Measurements from ENCODE around the gene KANSL2. TPM values are rescaled to one million over a fixed set of nuclear protein-coding genes. Genes with fewer than 3 reads are reported as not detected.

The KANSL2 gene
- total and polyA plus RNA-seq, 9 of the 15 experiments (the other 6 are each of a cell fraction or from before 2014, with no cell fraction given), result 41.1 to 89.8 (median 55.4) TPM

GRCh38 chr12:48681710-48682532 is at the start of gene KANSL2 (continued):
- no peak for TF ChIP-seq ILF3 (IDR thresholded peaks at IDR 0.05; ENCODE audit: borderline replicate concordance)
- no peak for TF ChIP-seq ZEB2 (IDR thresholded peaks at IDR 0.05)
- TF ChIP-seq ZNF79 (CRISPR knock-in tag; IDR thresholded peaks at IDR 0.05; ENCODE audit: low read depth), result no peak
- TF ChIP-seq ZNF253 (CRISPR knock-in tag; conservative IDR thresholded peaks at IDR 0.05), result no peak
- peak; percentile 52; the same call in 1 of the 2 replicates for TF ChIP-seq ZNF583 (CRISPR knock-in tag; IDR thresholded peaks at IDR 0.05)
- TF ChIP-seq PTBP1 (IDR thresholded peaks at IDR 0.05; ENCODE audit: low read depth, low read length), result no peak
- peak; percentile 94 for TF ChIP-seq CHD1 (IDR thresholded peaks at IDR 0.05; ENCODE audit: low read length)
- TF ChIP-seq KLF1 (tag; IDR thresholded peaks at IDR 0.05), result peak; percentile 66
- TF ChIP-seq EHMT2 (IDR thresholded peaks at IDR 0.05), result no peak
- no peak for TF ChIP-seq CBX2 (IDR thresholded peaks at IDR 0.05; ENCODE audit: insufficient read depth, low read length, poor library complexity, severe bottlenecking)
- TF ChIP-seq WHSC1 (IDR thresholded peaks at IDR 0.05; ENCODE audit: low read length), result no peak
- TF ChIP-seq ZNF507 (tag; conservative IDR thresholded peaks at IDR 0.05), result no peak
- TF ChIP-seq RBM17 (IDR thresholded peaks at IDR 0.05; ENCODE audit: borderline replicate concordance, low read depth, low read length), result no peak
- TF ChIP-seq ZFP1 (CRISPR knock-in tag; IDR thresholded peaks at IDR 0.05), result no peak
- peak; percentile 61; the same call in 1 of the 2 replicates for TF ChIP-seq ZNF431 (CRISPR knock-in tag; IDR thresholded peaks at IDR 0.05)
- no peak; the same call in 1 of the 2 replicates for TF ChIP-seq ELF1 (tag; IDR thresholded peaks at IDR 0.05)
- TF ChIP-seq ETS1 (conservative IDR thresholded peaks at IDR 0.05; ENCODE audit: control insufficient read depth, low read depth, low read length), result no peak
- TF ChIP-seq SMARCE1 (IDR thresholded peaks at IDR 0.05), result no peak
- peak; percentile 85 for TF ChIP-seq KAT7 (CRISPR knock-in tag; IDR thresholded peaks at IDR 0.05; ENCODE audit: borderline replicate concordance)
- TF ChIP-seq KLF10 (CRISPR knock-in tag; IDR thresholded peaks at IDR 0.05), result no peak
- peak; percentile 97 for TF ChIP-seq MBD2 (IDR thresholded peaks at IDR 0.05; ENCODE audit: borderline replicate concordance, low read depth)

All from K562 (cell line).